ENCODE results near the gene CCL22. TPM values are rescaled to one million over a fixed set of nuclear protein-coding genes. Genes with fewer than 3 reads are reported as not detected.
A peak's percentile ranks its signal among the peaks of the same experiment; 100 is the strongest.

Gene CCL22
- total RNA-seq, 1 experiment from 2014 or later, result 0.68 TPM

GRCh38 chr16:57409870-57410587 lies 51.4 kb downstream of the CCL22 start:
- H3K36me3 Mint-ChIP-seq (ENCODE audit: insufficient read depth, unreplicated experiment), result no peaks in the 10 kb centered on the region
- CTCF ChIA-PET, result interaction anchor here (0.6 to 1.5 kb wide), 2 partner anchors 106 to 110 kb away, joined by 3 to 6 read pairs; no protein-coding TSS in a partner anchor
- no peaks in the 10 kb centered on the region for H3K36me3 ChIP-seq (ENCODE audit: control insufficient read depth, insufficient read depth, low read length)
- H3K4me1 Mint-ChIP-seq (ENCODE audit: low read depth, unreplicated experiment), result peaks cover 5% of the 10 kb centered on the region
- TF ChIP-seq CTCF (IDR thresholded peaks at IDR 0.05; ENCODE audit: insufficient read depth in 1 of 2, low read depth in 1 of 2, low read length in 1 of 2, severe bottlenecking in 1 of 2, unreplicated experiment in 1 of 2), result no peak
- H3K9me3 Mint-ChIP-seq (ENCODE audit: unreplicated experiment), result no peaks in the 10 kb centered on the region
- H3K9me3 ChIP-seq, result no peaks in the 10 kb centered on the region
- no TSS peak for BruUV-seq (replicated peaks)
- intact Hi-C loops (cut with micrococcal nuclease; ENCODE audit: unreplicated experiment), result no loop called here
- no peak overlapping the region for H3K27ac Mint-ChIP-seq (ENCODE audit: unreplicated experiment)
- peaks cover 10% of the 10 kb centered on the region; the same call in 1 of the 2 replicates for H3K4me1 ChIP-seq
- no peak overlapping the region for H3K4me3 ChIP-seq (ENCODE audit: low read depth, low read length)
- H3K4me3 Mint-ChIP-seq (ENCODE audit: unreplicated experiment), result no peak overlapping the region
- DNase-seq, result peak in 1 of 2 experiments; percentile 32
- H3K27me3 Mint-ChIP-seq (ENCODE audit: insufficient read depth, unreplicated experiment), result no peaks in the 10 kb centered on the region
- H3K27me3 ChIP-seq (replicated peaks; ENCODE audit: control insufficient read depth, insufficient read depth, low read length), result no peaks in the 10 kb centered on the region
- POLR2A ChIA-PET, result no interaction called here

- no TSS peak for BruUV-seq (replicated peaks)
- Histone ChIP-seq H3K4me1 (peaks cover 12% of the 10 kb centered on the region), H3K36me3 (ENCODE audit: control insufficient read depth, insufficient read depth, low read length) (no peaks in the 10 kb centered on the region), H3K27me3 (replicated peaks; ENCODE audit: control insufficient read depth, insufficient read depth, low read length) (no peaks in the 10 kb centered on the region), H3K4me3 (ENCODE audit: low read depth, low read length) (no peak overlapping the region), H3K9me3 (no peaks in the 10 kb centered on the region)
- H3K27me3 Mint-ChIP-seq (ENCODE audit: insufficient read depth, unreplicated experiment), result no peaks in the 10 kb centered on the region
- ChIA-PET CTCF (interaction anchor here (1.6 kb wide), 1 partner anchor 107 kb away, joined by 4 read pairs; no protein-coding TSS in a partner anchor), POLR2A (no interaction called here)
- intact Hi-C loops (cut with micrococcal nuclease; ENCODE audit: unreplicated experiment), result no loop called here
- H3K4me3 Mint-ChIP-seq (ENCODE audit: unreplicated experiment), result no peak overlapping the region
- no peak for TF ChIP-seq CTCF (IDR thresholded peaks at IDR 0.05; ENCODE audit: insufficient read depth in 1 of 2, low read depth in 1 of 2, low read length in 1 of 2, severe bottlenecking in 1 of 2, unreplicated experiment in 1 of 2)
- no peak for DNase-seq
- no peak overlapping the region for H3K27ac Mint-ChIP-seq (ENCODE audit: unreplicated experiment)
- no peaks in the 10 kb centered on the region for H3K36me3 Mint-ChIP-seq (ENCODE audit: insufficient read depth, unreplicated experiment)
- H3K9me3 Mint-ChIP-seq (ENCODE audit: unreplicated experiment), result no peaks in the 10 kb centered on the region
- peaks cover 2% of the 10 kb centered on the region for H3K4me1 Mint-ChIP-seq (ENCODE audit: low read depth, unreplicated experiment)
These were observed 52.9 kb downstream of the CCL22 start for GRCh38 chr16:57411362-57411976.

- CTCF ChIA-PET, result no interaction called here
- no peak overlapping the region for H3K4me3 ChIP-seq (ENCODE audit: low read depth, low read length)
- TF ChIP-seq CTCF (IDR thresholded peaks at IDR 0.05; ENCODE audit: insufficient read depth in 1 of 2, low read depth in 1 of 2, low read length in 1 of 2, severe bottlenecking in 1 of 2, unreplicated experiment in 1 of 2), result no peak
- H3K36me3 Mint-ChIP-seq (ENCODE audit: insufficient read depth, unreplicated experiment), result no peaks in the 10 kb centered on the region
- no peaks in the 10 kb centered on the region for H3K36me3 ChIP-seq (ENCODE audit: control insufficient read depth, insufficient read depth, low read length)
- peaks cover 23% of the 10 kb centered on the region for H3K4me1 ChIP-seq
- no peak for DNase-seq
- no peaks in the 10 kb centered on the region for H3K9me3 ChIP-seq
- no peak overlapping the region for H3K4me3 Mint-ChIP-seq (ENCODE audit: unreplicated experiment)
- intact Hi-C loops (cut with micrococcal nuclease; ENCODE audit: unreplicated experiment), result no loop called here
- H3K27me3 Mint-ChIP-seq (ENCODE audit: insufficient read depth, unreplicated experiment), result no peaks in the 10 kb centered on the region
- no peaks in the 10 kb centered on the region for H3K9me3 Mint-ChIP-seq (ENCODE audit: unreplicated experiment)
- POLR2A ChIA-PET, result no interaction called here
- no peaks in the 10 kb centered on the region for H3K27me3 ChIP-seq (replicated peaks; ENCODE audit: control insufficient read depth, insufficient read depth, low read length)
- no TSS peak for BruUV-seq (replicated peaks)
- H3K4me1 Mint-ChIP-seq (ENCODE audit: low read depth, unreplicated experiment), result peaks cover 13% of the 10 kb centered on the region
- no peak overlapping the region for H3K27ac Mint-ChIP-seq (ENCODE audit: unreplicated experiment)
These were observed 54.0 kb downstream of the CCL22 start for GRCh38 chr16:57412584-57412983.
